ENCODE results near the gene ALOX15B. TPM values are rescaled to one million over a fixed set of nuclear protein-coding genes. Genes with fewer than 3 reads are reported as not detected.

The ALOX15B gene, protein sequence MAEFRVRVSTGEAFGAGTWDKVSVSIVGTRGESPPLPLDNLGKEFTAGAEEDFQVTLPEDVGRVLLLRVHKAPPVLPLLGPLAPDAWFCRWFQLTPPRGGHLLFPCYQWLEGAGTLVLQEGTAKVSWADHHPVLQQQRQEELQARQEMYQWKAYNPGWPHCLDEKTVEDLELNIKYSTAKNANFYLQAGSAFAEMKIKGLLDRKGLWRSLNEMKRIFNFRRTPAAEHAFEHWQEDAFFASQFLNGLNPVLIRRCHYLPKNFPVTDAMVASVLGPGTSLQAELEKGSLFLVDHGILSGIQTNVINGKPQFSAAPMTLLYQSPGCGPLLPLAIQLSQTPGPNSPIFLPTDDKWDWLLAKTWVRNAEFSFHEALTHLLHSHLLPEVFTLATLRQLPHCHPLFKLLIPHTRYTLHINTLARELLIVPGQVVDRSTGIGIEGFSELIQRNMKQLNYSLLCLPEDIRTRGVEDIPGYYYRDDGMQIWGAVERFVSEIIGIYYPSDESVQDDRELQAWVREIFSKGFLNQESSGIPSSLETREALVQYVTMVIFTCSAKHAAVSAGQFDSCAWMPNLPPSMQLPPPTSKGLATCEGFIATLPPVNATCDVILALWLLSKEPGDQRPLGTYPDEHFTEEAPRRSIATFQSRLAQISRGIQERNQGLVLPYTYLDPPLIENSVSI
- under 1 TPM in 1 of 2 experiments, not detected in 1; 0.15 TPM for total RNA-seq
- polyA plus RNA-seq, result not detected

DNA sequence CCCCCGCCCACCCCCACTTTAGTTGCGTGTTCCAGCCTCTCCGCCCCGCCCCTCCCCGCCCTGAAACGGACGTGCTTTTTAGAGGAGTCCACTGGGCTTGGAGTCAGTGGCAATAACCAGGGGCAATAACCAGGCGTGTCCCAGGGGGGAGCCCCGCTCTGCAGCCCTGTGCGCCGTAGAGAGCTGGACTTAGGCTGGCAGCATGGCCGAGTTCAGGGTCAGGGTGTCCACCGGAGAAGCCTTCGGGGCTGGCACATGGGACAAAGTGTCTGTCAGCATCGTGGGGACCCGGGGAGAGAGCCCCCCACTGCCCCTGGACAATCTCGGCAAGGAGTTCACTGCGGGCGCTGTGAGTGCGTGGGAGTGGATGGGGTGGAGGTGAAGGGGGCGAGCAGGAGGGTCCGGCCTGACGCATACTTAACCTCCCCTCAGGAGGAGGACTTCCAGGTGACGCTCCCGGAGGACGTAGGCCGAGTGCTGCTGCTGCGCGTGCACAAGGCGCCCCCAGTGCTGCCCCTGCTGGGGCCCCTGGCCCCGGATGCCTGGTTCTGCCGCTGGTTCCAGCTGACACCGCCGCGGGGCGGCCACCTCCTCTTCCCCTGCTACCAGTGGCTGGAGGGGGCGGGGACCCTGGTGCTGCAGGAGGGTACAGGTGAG lies at the start of gene ALOX15B:
TSS of gene ALOX15B (plus strand) at position 106 of the 657 bp plus-strand sequence. CDS start at position 203, 97 bp downstream.
- Histone ChIP-seq H3K9me3 (ENCODE audit: control insufficient read depth in 1 of 2, low read length in 2 of 2) (no peaks in the 10 kb centered on the region), H3K36me3 (ENCODE audit: insufficient read depth, low read length) (no peaks in the 10 kb centered on the region), H3K27me3 (ENCODE audit: insufficient read depth, low read length) (no peaks in the 10 kb centered on the region), H3K4me3 (ENCODE audit: low read length in 2 of 2) (no peak within 1 kb of the TSS), H3K4me1 (ENCODE audit: insufficient read depth, low read length) (no peaks in the 10 kb centered on the region), H3K27ac (ENCODE audit: low read depth, low read length) (no peak within 1 kb of the TSS)
- Mint-ChIP-seq H3K4me3 (peak within 1 kb of the TSS in 1 of 8 donors; percentile 29), H3K9me3 (peaks cover 0 to 7% (median 0%) of the 10 kb centered on the region in 8 donors), H3K27me3 (peaks cover 16 to 24% of the 10 kb centered on the region in 2 donors), H3K36me3 (peaks cover 0 to 6% of the 10 kb centered on the region in 2 donors), H3K4me1 (peaks cover 0 to 4% (median 0%) of the 10 kb centered on the region in 4 donors), H3K27ac (no peak within 1 kb of the TSS)
- ChIA-PET POLR2A (ENCODE audit: partially characterized antibody) (no interaction called here), CTCF (ENCODE audit: partially characterized antibody) (no interaction called here)
- intact Hi-C loops (cut with micrococcal nuclease), result no loop called here
- DNase-seq, result no peak

DNA sequence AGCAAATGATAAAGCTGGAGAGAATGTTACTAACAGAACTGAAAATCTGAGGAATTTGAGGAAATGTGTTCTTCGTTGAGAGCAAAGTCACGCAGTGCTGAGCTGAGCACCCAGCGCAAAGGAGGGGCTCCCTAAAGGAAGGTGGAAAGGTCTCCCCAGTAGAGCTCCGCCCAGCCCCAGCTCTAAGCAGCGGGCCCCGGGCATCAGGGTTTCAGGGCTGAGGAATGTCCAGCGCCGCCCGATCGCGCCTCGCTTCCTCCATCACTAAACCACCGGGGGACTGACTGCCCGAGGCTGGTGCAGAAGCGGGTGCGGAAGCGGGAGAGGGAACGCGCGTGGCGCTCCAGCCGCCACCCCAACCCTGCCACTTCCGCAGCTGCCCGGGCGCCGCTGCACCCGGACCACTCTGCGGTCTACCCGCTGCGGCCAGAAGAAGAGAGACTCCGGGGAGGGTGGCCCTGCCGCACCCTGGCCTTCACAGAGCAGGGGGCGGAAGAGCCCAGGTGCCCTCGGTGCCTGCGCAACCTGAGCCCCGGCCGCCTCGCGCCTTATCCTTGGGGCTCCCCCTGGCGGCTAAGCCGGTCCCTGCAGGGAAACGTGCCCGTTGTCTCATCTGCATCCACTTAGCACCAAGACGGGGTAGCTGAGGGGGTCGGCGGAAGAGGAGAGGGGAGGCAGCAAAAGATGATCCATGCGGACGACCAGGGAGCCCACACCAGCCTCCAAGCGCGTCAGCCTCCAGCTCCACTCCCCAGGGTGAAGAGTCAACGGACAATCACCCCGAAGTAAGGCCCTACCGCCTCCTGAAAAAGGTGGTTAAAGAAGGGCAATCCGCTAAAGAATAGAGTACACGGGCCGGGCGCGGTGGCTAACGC lies 48.8 kb upstream of the ALOX15B start:
- Mint-ChIP-seq H3K4me3 (peak overlapping the region; percentile 76 to 90 (median 84)), H3K4me1 (peaks cover 12 to 33% (median 19%) of the 10 kb centered on the region in 4 donors), H3K27ac (peak overlapping the region; percentile 63 to 92 (median 87)), H3K27me3 (peaks cover 0 to 1% of the 10 kb centered on the region in 2 donors), H3K9me3 (peaks cover 0 to 3% (median 0%) of the 10 kb centered on the region in 8 donors), H3K36me3 (no peaks in the 10 kb centered on the region)
- peak overlapping the region in 1 of 2 donors; percentile 58 for H3K4me3 ChIP-seq (ENCODE audit: low read length in 2 of 2)
- intact Hi-C loops (cut with micrococcal nuclease), result loop anchor here (1.0 to 5.0 kb wide), 5 partner anchors 51 to 247 kb away; partner anchors contain the start of genes CNTROB and TRAPPC1
- ChIA-PET POLR2A (ENCODE audit: partially characterized antibody) (interaction anchor here (0.5 to 4.5 kb wide), 23 partner anchors 12 to 157 kb away, joined by 3 to 87 read pairs (median 4); partner anchors contain the start of genes CHD3, CNTROB, CYB5D1 and GUCY2D), CTCF (ENCODE audit: partially characterized antibody) (interaction anchor here (0.6 to 11.7 kb wide), 45 partner anchors 9 to 247 kb away, joined by 3 to 311 read pairs (median 5); partner anchors contain the start of genes CHD3, CNTROB, CYB5D1 and GUCY2D)
- H3K36me3 ChIP-seq (ENCODE audit: insufficient read depth, low read length), result no peaks in the 10 kb centered on the region
- no peaks in the 10 kb centered on the region for H3K27me3 ChIP-seq (ENCODE audit: insufficient read depth, low read length)
- H3K9me3 ChIP-seq (ENCODE audit: control insufficient read depth in 1 of 2, low read length in 2 of 2), result no peaks in the 10 kb centered on the region
- peaks cover 16% of the 10 kb centered on the region for H3K4me1 ChIP-seq (ENCODE audit: insufficient read depth, low read length)
- DNase-seq, result peak; percentile 85 to 94 (median 88)
- H3K27ac ChIP-seq (ENCODE audit: low read depth, low read length), result peak overlapping the region; percentile 35

DNA sequence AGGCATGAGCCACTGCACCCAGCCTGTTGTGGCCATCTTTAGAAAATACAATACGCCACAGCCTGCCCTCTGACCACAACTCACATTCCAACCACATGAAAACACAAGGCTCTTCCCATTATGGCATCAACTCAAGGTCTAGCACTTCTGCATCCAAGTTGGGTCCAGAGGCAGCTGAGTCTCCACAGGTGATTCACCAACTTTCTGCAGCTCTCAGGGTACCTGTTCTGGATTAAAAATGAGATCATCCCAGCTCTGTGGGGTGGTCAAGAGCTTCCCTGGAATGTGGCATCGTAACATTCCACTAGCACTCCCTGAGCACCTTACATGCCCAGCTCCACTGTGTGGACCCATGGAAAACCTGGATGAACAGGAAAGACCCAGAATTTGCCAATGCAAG lies 46.3 kb upstream of the ALOX15B start:
- H3K27ac Mint-ChIP-seq, result peak overlapping the region in 4 of 7 donors; percentile 27 to 73 (median 57)
- Histone ChIP-seq H3K9me3 (ENCODE audit: control insufficient read depth in 1 of 2, low read length in 2 of 2) (no peaks in the 10 kb centered on the region), H3K27me3 (ENCODE audit: insufficient read depth, low read length) (no peaks in the 10 kb centered on the region), H3K27ac (ENCODE audit: low read depth, low read length) (no peak overlapping the region), H3K4me1 (ENCODE audit: insufficient read depth, low read length) (peaks cover 16% of the 10 kb centered on the region), H3K36me3 (ENCODE audit: insufficient read depth, low read length) (no peaks in the 10 kb centered on the region), H3K4me3 (ENCODE audit: low read length in 2 of 2) (no peak overlapping the region)
- POLR2A ChIA-PET (ENCODE audit: partially characterized antibody), result interaction anchor here (0.6 kb wide), 1 partner anchor 80 kb away, joined by 4 read pairs; no protein-coding TSS in a partner anchor
- no peak for DNase-seq
- intact Hi-C loops (cut with micrococcal nuclease), result no loop called here
- peaks cover 12 to 33% (median 20%) of the 10 kb centered on the region in 4 donors for H3K4me1 Mint-ChIP-seq
- CTCF ChIA-PET (ENCODE audit: partially characterized antibody), result interaction anchor here (1.2 to 11.7 kb wide), 3 partner anchors 9 to 127 kb away, joined by 4 to 311 read pairs (median 5); partner anchors contain the start of gene RNF227
- peaks cover 0 to 3% (median 0%) of the 10 kb centered on the region in 8 donors for H3K9me3 Mint-ChIP-seq
- H3K36me3 Mint-ChIP-seq, result no peaks in the 10 kb centered on the region
- peak overlapping the region in 1 of 8 donors; percentile 39 for H3K4me3 Mint-ChIP-seq
- peaks cover 0 to 6% of the 10 kb centered on the region in 2 donors for H3K27me3 Mint-ChIP-seq

DNA sequence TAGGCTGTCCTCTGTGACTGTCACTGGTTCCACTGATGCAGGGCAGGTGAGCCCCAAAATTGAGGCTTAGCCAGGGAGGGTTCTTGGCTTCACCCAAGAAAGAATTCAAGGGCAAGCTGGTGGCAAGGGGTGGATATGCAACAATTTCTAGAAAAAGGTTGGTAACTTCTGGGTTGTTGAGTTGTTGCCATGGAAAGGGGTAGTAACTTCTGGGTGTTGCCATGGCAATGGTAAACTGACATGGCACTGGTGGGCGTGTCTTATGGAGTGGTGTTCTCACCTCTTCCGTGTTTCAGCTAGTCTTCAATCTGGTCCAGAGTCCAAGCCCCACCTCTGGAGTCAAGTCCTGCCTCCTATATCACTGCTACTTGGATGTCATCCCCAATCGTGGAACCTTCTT lies 45.9 kb upstream of the ALOX15B start:
- Mint-ChIP-seq H3K36me3 (no peaks in the 10 kb centered on the region), H3K27me3 (peaks cover 0 to 6% of the 10 kb centered on the region in 2 donors), H3K4me3 (peak overlapping the region in 2 of 8 donors; percentile 29 to 39), H3K27ac (peak overlapping the region in 5 of 7 donors; percentile 26 to 82 (median 36)), H3K4me1 (peaks cover 12 to 33% (median 20%) of the 10 kb centered on the region in 4 donors), H3K9me3 (peaks cover 0 to 3% (median 0%) of the 10 kb centered on the region in 8 donors)
- no peak overlapping the region for H3K4me3 ChIP-seq (ENCODE audit: low read length in 2 of 2)
- CTCF ChIA-PET (ENCODE audit: partially characterized antibody), result interaction anchor here (1.2 to 11.7 kb wide), 3 partner anchors 10 to 128 kb away, joined by 4 to 311 read pairs (median 5); partner anchors contain the start of gene RNF227
- H3K27me3 ChIP-seq (ENCODE audit: insufficient read depth, low read length), result no peaks in the 10 kb centered on the region
- H3K27ac ChIP-seq (ENCODE audit: low read depth, low read length), result no peak overlapping the region
- POLR2A ChIA-PET (ENCODE audit: partially characterized antibody), result interaction anchor here (0.6 kb wide), 1 partner anchor 80 kb away, joined by 4 read pairs; no protein-coding TSS in a partner anchor
- H3K9me3 ChIP-seq (ENCODE audit: control insufficient read depth in 1 of 2, low read length in 2 of 2), result no peaks in the 10 kb centered on the region
- no peaks in the 10 kb centered on the region for H3K36me3 ChIP-seq (ENCODE audit: insufficient read depth, low read length)
- intact Hi-C loops (cut with micrococcal nuclease), result no loop called here
- DNase-seq, result peak in 1 of 5 donors; percentile 25
- H3K4me1 ChIP-seq (ENCODE audit: insufficient read depth, low read length), result peaks cover 16% of the 10 kb centered on the region

DNA sequence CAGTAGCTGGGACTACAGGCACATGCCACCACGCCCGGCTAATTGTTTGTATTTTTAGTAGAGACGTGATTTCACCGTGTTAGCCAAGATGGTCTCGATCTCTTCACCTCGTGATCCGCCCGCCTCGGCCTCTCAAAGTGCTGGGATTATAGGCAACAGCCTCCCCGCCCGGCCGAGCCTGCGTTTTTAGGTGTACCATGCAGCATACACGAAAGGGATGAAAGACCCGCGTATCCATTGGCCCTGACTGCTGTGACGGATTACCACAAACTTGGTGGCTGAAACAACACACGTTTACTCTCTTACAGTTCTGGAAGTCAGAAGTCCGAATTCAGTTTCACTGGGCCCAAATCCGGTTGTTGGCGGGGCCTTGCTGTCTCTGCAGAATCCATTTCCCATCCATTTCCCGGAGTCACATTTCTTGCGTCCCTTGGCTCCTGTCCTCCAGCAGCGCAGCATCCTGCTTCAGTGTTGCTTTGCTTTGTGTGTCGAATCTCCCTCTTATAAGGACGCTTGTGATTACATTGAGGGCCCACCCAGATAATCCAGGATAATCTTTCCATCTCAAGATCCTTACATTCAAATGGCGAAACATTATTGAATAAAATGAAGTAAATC lies 44.8 kb upstream of the ALOX15B start:
- no peaks in the 10 kb centered on the region for H3K9me3 ChIP-seq (ENCODE audit: control insufficient read depth in 1 of 2, low read length in 2 of 2)
- no peak overlapping the region for H3K27ac ChIP-seq (ENCODE audit: low read depth, low read length)
- peaks cover 12% of the 10 kb centered on the region for H3K4me1 ChIP-seq (ENCODE audit: insufficient read depth, low read length)
- H3K27me3 ChIP-seq (ENCODE audit: insufficient read depth, low read length), result no peaks in the 10 kb centered on the region
- ChIA-PET CTCF (ENCODE audit: partially characterized antibody) (interaction anchor here (11.7 kb wide), 1 partner anchor 129 kb away, joined by 311 read pairs; no protein-coding TSS in a partner anchor), POLR2A (ENCODE audit: partially characterized antibody) (no interaction called here)
- no peak overlapping the region for H3K4me3 ChIP-seq (ENCODE audit: low read length in 2 of 2)
- Mint-ChIP-seq H3K27ac (no peak overlapping the region), H3K27me3 (peaks cover 3 to 11% of the 10 kb centered on the region in 2 donors), H3K9me3 (peaks cover 0 to 3% (median 0%) of the 10 kb centered on the region in 8 donors), H3K4me3 (no peak overlapping the region), H3K4me1 (peaks cover 8 to 28% (median 17%) of the 10 kb centered on the region in 4 donors), H3K36me3 (no peaks in the 10 kb centered on the region)
- intact Hi-C loops (cut with micrococcal nuclease), result no loop called here
- H3K36me3 ChIP-seq (ENCODE audit: insufficient read depth, low read length), result no peaks in the 10 kb centered on the region
- DNase-seq, result no peak

DNA sequence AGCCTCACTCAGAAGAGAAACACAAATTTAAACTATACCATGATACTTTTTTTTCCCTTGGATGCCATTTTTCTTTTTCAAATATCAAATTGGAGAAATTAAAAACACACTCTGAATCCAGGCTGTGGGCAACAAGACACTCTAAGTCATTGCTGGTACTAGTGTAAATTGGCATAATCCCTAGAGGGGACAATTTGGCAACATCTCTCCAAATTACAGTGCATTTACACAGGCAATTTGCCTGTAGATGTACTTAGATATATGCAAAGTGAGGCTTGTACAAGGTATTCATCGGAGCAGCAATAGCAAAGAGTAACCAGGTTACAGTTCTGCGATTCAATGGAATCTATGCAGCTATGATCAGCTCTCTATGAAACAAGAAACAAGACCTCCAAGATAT lies 43.1 kb upstream of the ALOX15B start:
- Mint-ChIP-seq H3K27ac (no peak overlapping the region), H3K9me3 (no peaks in the 10 kb centered on the region), H3K27me3 (peaks cover 10 to 12% of the 10 kb centered on the region in 2 donors), H3K4me3 (no peak overlapping the region), H3K4me1 (peaks cover 5 to 15% (median 8%) of the 10 kb centered on the region in 4 donors), H3K36me3 (no peaks in the 10 kb centered on the region)
- no peaks in the 10 kb centered on the region for H3K27me3 ChIP-seq (ENCODE audit: insufficient read depth, low read length)
- no peaks in the 10 kb centered on the region for H3K36me3 ChIP-seq (ENCODE audit: insufficient read depth, low read length)
- intact Hi-C loops (cut with micrococcal nuclease), result no loop called here
- ChIA-PET POLR2A (ENCODE audit: partially characterized antibody) (no interaction called here), CTCF (ENCODE audit: partially characterized antibody) (interaction anchor here (1.6 kb wide), 1 partner anchor 45 kb away, joined by 3 read pairs; no protein-coding TSS in a partner anchor)
- H3K4me3 ChIP-seq (ENCODE audit: low read length in 2 of 2), result no peak overlapping the region
- no peak for DNase-seq
- H3K27ac ChIP-seq (ENCODE audit: low read depth, low read length), result no peak overlapping the region
- peaks cover 5% of the 10 kb centered on the region for H3K4me1 ChIP-seq (ENCODE audit: insufficient read depth, low read length)
- H3K9me3 ChIP-seq (ENCODE audit: control insufficient read depth in 1 of 2, low read length in 2 of 2), result no peaks in the 10 kb centered on the region
